IMR-90 (cell line): ENCODE results near the gene MLIP. TPM values are rescaled to one million over a fixed set of nuclear protein-coding genes. Genes with fewer than 3 reads are reported as not detected.

Experiments
- ATAC-seq: fragments of 200-7000 bp; cut with Tn5 transposase; 2 replicates; pipeline ENCODE4 v1.9.1; 2020; ENCODE audit warnings: low read depth, mild to moderate bottlenecking, moderate library complexity
- BruUV-seq: library from RNA; stranded (reverse); fragments of 400-500 nt; replicated peaks from 2 replicates; lab custom pipeline; 2021; lab: Mats Ljungman, UMichigan
- CTCF ChIA-PET: fragments of 300-600 bp; formaldehyde crosslinking; extraction: SDS; loops from one replicate; lab custom pipeline; 2021; ENCODE audit warnings: antibody characterized with exemption; lab: Yijun Ruan, JAX
- POLR2A ChIA-PET: fragments of 300-600 bp; sonication (Branson Sonifier 250); formaldehyde crosslinking; loops from one replicate; lab custom pipeline; 2022; ENCODE audit warnings: antibody characterized with exemption; ENCODE audit not compliant: unreplicated experiment; lab: Charles Lee
- DNase-seq: peaks from one replicate; pipeline ENCODE4 v3.0.0; 2013
- H2AFZ ChIP-seq: replicated peaks from 2 replicates; pipeline ENCODE3; 2013; ENCODE audit warnings: low read length, mild to moderate bottlenecking; ENCODE audit not compliant: poor library complexity
- H2AK5ac ChIP-seq: 2 replicates; pipeline ENCODE4 v1.6.1; 2013; ENCODE audit warnings: low read depth, low read length, inconsistent platforms
- H2AK9ac ChIP-seq: replicated peaks from 2 replicates; pipeline ENCODE3; 2013; ENCODE audit warnings: mild to moderate bottlenecking, low read depth, low read length, moderate library complexity; ENCODE audit not compliant: poor library complexity
- H2BK120ac ChIP-seq: 2 replicates; pipeline ENCODE4 v1.6.1; 2013; ENCODE audit warnings: low read depth, low read length, inconsistent platforms
- H2BK15ac ChIP-seq: 3 replicates; pipeline ENCODE4 v1.6.1; 2013; ENCODE audit warnings: low read depth, low read length, inconsistent platforms
- H2BK20ac ChIP-seq: 2 replicates; pipeline ENCODE4 v1.6.1; 2013; ENCODE audit warnings: low read depth, mild to moderate bottlenecking, inconsistent platforms, low read length, moderate library complexity
- H2BK5ac ChIP-seq: 2 replicates; pipeline ENCODE4 v1.6.1; 2013; ENCODE audit warnings: mild to moderate bottlenecking, low read depth, low read length, inconsistent platforms; ENCODE audit not compliant: poor library complexity, severe bottlenecking
- H3K14ac ChIP-seq: replicated peaks from 2 replicates; pipeline ENCODE4 v1.6.1; 2013; ENCODE audit warnings: low read depth, low read length, inconsistent platforms
- H3K18ac ChIP-seq: 2 replicates; pipeline ENCODE4 v1.6.1; 2013; ENCODE audit warnings: low read depth, low read length, control low read depth
- H3K23ac ChIP-seq: 2 replicates; pipeline ENCODE4 v1.6.1; 2013; ENCODE audit warnings: low read depth, low read length, inconsistent platforms
- H3K27ac ChIP-seq: 2 replicates; pipeline ENCODE4 v1.5.1; 2013; ENCODE audit warnings: mild to moderate bottlenecking, control low read depth, low read length; ENCODE audit not compliant: insufficient read depth
- H3K27me3 ChIP-seq: 2 replicates; pipeline ENCODE4 v1.6.1; 2013; ENCODE audit warnings: low read length; ENCODE audit not compliant: control insufficient read depth, insufficient read depth
- H3K36me3 ChIP-seq: 2 replicates; pipeline ENCODE4 v1.6.1; 2013; ENCODE audit warnings: low read length, mixed read lengths; ENCODE audit not compliant: control insufficient read depth, insufficient read depth
- H3K4ac ChIP-seq: 2 replicates; pipeline ENCODE4 v1.6.1; 2013; ENCODE audit warnings: low read depth, low read length, inconsistent platforms
- H3K4me1 ChIP-seq: 2 replicates; pipeline ENCODE4 v1.6.1; 2013; ENCODE audit warnings: low read length, mixed read lengths; ENCODE audit not compliant: control insufficient read depth, insufficient read depth
- H3K4me2 ChIP-seq: 2 replicates; pipeline ENCODE4 v1.6.1; 2013; ENCODE audit warnings: low read depth, mild to moderate bottlenecking, control low read depth, low read length, moderate library complexity
- H3K4me3 ChIP-seq: 2 replicates; pipeline ENCODE4 v1.5.1; 2013; ENCODE audit warnings: low read depth, mild to moderate bottlenecking, control low read depth, low read length, moderate library complexity; ENCODE audit not compliant: insufficient read depth
- H3K56ac ChIP-seq: 2 replicates; pipeline ENCODE4 v1.6.1; 2013; ENCODE audit warnings: low read length, inconsistent platforms; ENCODE audit not compliant: insufficient read depth; ENCODE audit errors: extremely low read depth
- H3K79me1 ChIP-seq, 2 experiments: 2 replicates each; pipeline ENCODE4 v1.6.1; 2013; ENCODE audit warnings: low read length in 2 of 2, inconsistent platforms in 1 of 2, low read depth in 1 of 2
- H3K9ac ChIP-seq: 2 replicates; pipeline ENCODE4 v1.6.1; 2013; ENCODE audit warnings: low read depth, low read length, control low read depth
- H3K9me1 ChIP-seq: 2 replicates; pipeline ENCODE4 v1.6.1; 2013; ENCODE audit warnings: low read length, inconsistent platforms; ENCODE audit not compliant: insufficient read depth
- H3K9me3 ChIP-seq: 2 replicates; pipeline ENCODE4 v1.6.1; 2013; ENCODE audit warnings: low read length; ENCODE audit not compliant: control insufficient read depth, insufficient read depth
- H4K20me1 ChIP-seq: 2 replicates; pipeline ENCODE4 v1.6.1; 2013; ENCODE audit warnings: low read length, inconsistent platforms; ENCODE audit not compliant: insufficient read depth
- H4K5ac ChIP-seq: 2 replicates; pipeline ENCODE4 v1.6.1; 2013; ENCODE audit warnings: mild to moderate bottlenecking, low read depth, low read length, control low read depth
- H4K8ac ChIP-seq, 2 experiments: 2 replicates each; pipeline ENCODE4 v1.6.1; 2013; ENCODE audit warnings: low read depth in 2 of 2, low read length in 2 of 2, control low read depth in 1 of 2, inconsistent platforms in 1 of 2
- H4K91ac ChIP-seq: 2 replicates; pipeline ENCODE4 v1.6.1; 2013; ENCODE audit warnings: low read depth, low read length, inconsistent platforms; ENCODE audit not compliant: insufficient read depth
- BHLHE40 ChIP-seq: fragments of 150-350 bp; IDR thresholded peaks from 2 replicates; pipeline ENCODE4 v1.6.1; 2016; ENCODE audit warnings: mild to moderate bottlenecking, low read depth, low read length
- CEBPB ChIP-seq: IDR thresholded peaks from 2 replicates; pipeline ENCODE4 v1.6.1; 2012; ENCODE audit warnings: low read depth, low read length, improper control_type of control experiment
- CHD1 ChIP-seq: IDR thresholded peaks from 2 replicates; pipeline ENCODE4 v1.6.1; 2012; ENCODE audit warnings: low read depth, low read length, improper control_type of control experiment
- ELK1 ChIP-seq: fragments of 150-350 bp; IDR thresholded peaks from 2 replicates; pipeline ENCODE4 v1.6.1; 2016; ENCODE audit warnings: low read depth, mild to moderate bottlenecking, low read length, moderate library complexity, borderline replicate concordance
- FOS ChIP-seq: fragments of 150-350 bp; IDR thresholded peaks from 2 replicates; pipeline ENCODE4 v1.6.1; 2016; ENCODE audit warnings: low read depth, low read length
- MAFK ChIP-seq: IDR thresholded peaks from 2 replicates; pipeline ENCODE4 v1.6.1; 2012; ENCODE audit warnings: low read depth, low read length, improper control_type of control experiment
- MAZ ChIP-seq: IDR thresholded peaks from 2 replicates; pipeline ENCODE4 v1.6.1; 2012; ENCODE audit warnings: low read depth, mild to moderate bottlenecking, low read length, improper control_type of control experiment, moderate library complexity, borderline replicate concordance
- MXI1 ChIP-seq: IDR thresholded peaks from 2 replicates; pipeline ENCODE4 v1.6.1; 2012; ENCODE audit warnings: low read depth, mild to moderate bottlenecking, low read length, moderate library complexity, borderline replicate concordance
- NFE2L2 ChIP-seq: fragments of 150-350 bp; IDR thresholded peaks from 2 replicates; pipeline ENCODE4 v1.6.1; 2016; ENCODE audit warnings: low read depth, mild to moderate bottlenecking, low read length
- POLR2A ChIP-seq: IDR thresholded peaks from 2 replicates; pipeline ENCODE4 v1.6.1; 2012; ENCODE audit warnings: mild to moderate bottlenecking, low read depth, low read length
- RAD21 ChIP-seq: IDR thresholded peaks from 2 replicates; pipeline ENCODE4 v1.6.1; 2012; ENCODE audit warnings: low read length, improper control_type of control experiment
- RCOR1 ChIP-seq: IDR thresholded peaks from 2 replicates; pipeline ENCODE4 v1.6.1; 2012; ENCODE audit warnings: mild to moderate bottlenecking, low read length, improper control_type of control experiment; ENCODE audit not compliant: insufficient replicate concordance
- RFX5 ChIP-seq: IDR thresholded peaks from 2 replicates; pipeline ENCODE4 v1.8.0; 2012; ENCODE audit warnings: low read depth, mild to moderate bottlenecking, low read length, moderate library complexity
- SMC3 ChIP-seq: fragments of 150-350 bp; IDR thresholded peaks from 2 replicates; pipeline ENCODE4 v1.6.1; 2016; ENCODE audit warnings: low read depth, mild to moderate bottlenecking, antibody characterized with exemption, low read length, moderate library complexity
- USF2 ChIP-seq: fragments of 150-350 bp; IDR thresholded peaks from 2 replicates; pipeline ENCODE4 v1.6.1; 2017; ENCODE audit warnings: mild to moderate bottlenecking, antibody characterized with exemption, low read length, low read depth
- WGBS, 2 experiments: methylation state at CpG; one replicate each; pipeline versions ENCODE4 v1.1.5 to v1.1.7; 2013; ENCODE audit warnings: missing lambda C conversion rate in 2 of 2; ENCODE audit not compliant: insufficient read length in 1 of 2; ENCODE audit errors: extremely low coverage in 2 of 2; 5-methylcytosine and 5-hydroxymethylcytosine counted together
- dilution Hi-C: fragments of 300-500 bp; cut with HindIII; formaldehyde crosslinking; loops from one replicate; pipeline ENCODE4 v1.14.3; 2018; ENCODE audit warnings: low sequenced_read_pairs; ENCODE audit not compliant: unreplicated experiment
- in situ Hi-C: fragments of 300-500 bp; cut with MboI; formaldehyde crosslinking; loops from 3 replicates; pipeline ENCODE4 v1.14.3; 2019; ENCODE audit warnings: low sequenced_read_pairs, inconsistent platforms, mixed read lengths
- intact Hi-C: fragments of 100-400 bp; cut with micrococcal nuclease; formaldehyde crosslinking; loops from 2 replicates; pipeline ENCODE4 v1.10.0; 2022
- polyA plus RNA-seq, 3 experiments: library from polyadenylated mRNA; depleted of rRNA; stranded (reverse); fragments of >200 nt; gene quantifications; 2 replicates each; pipeline ENCODE4 v1.2.3, GENCODE V29; 2012; ENCODE audit warnings: low replicate concordance in 1 of 3
- total RNA-seq: library from RNA; depleted of rRNA; stranded (reverse); fragments of >200 nt; gene quantifications from 2 replicates; pipeline ENCODE4 v1.2.3, GENCODE V29; 2012
- TF ChIP-seq, protein P1 (sequence below): conservative IDR thresholded peaks from 2 replicates; pipeline ENCODE4 v1.5.1; 2012; ENCODE audit warnings: mild to moderate bottlenecking, low read depth, low read length, improper control_type of control experiment

MLIP gene
- total and polyA plus RNA-seq, 2 of the 4 experiments (the other 2 are of a cell fraction): not detected

- BruUV-seq: no TSS peak
Observed at GRCh38 chr6:54192993-54193392, 81.8 kb downstream of the MLIP start.

More at GRCh38 chr6:54192993-54193392, 81.8 kb downstream of the MLIP start:
- H4K91ac ChIP-seq: no peak overlapping the region
- no CpG with 5 or more reads among the region's 3 CpGs for WGBS, 2 experiments
- dilution Hi-C loops: no loop called here
- no peak overlapping the region for H2AK5ac ChIP-seq
- H3K9me3 ChIP-seq: no peaks in the 10 kb centered on the region
- H3K4ac ChIP-seq: no peak overlapping the region
- intact Hi-C loops: no loop called here
- no peaks in the 10 kb centered on the region for H3K9me1 ChIP-seq
- in situ Hi-C loops: no loop called here
- H2BK5ac ChIP-seq: no peak overlapping the region
- H3K56ac ChIP-seq: no peak overlapping the region
- H3K14ac ChIP-seq: 0 out of 2 replicates have a peak overlapping the region, but pooled peaks have one; percentile 41
- no peak overlapping the region for H2BK20ac ChIP-seq
- H4K5ac ChIP-seq: no peak overlapping the region
- H4K20me1 ChIP-seq: no peaks in the 10 kb centered on the region
- H3K4me2 ChIP-seq: peak overlapping the region; percentile 28; the same call in 1 of the 2 replicates
- no peak overlapping the region for H3K23ac ChIP-seq
- TF ChIP-seq MAFK (no peak), MAZ (no peak), BHLHE40 (no peak), RFX5 (no peak), RAD21 (no peak), ELK1 (no peak), USF2 (no peak), RCOR1 (no peak), CHD1 (no peak), FOS (no peak), SMC3 (no peak), POLR2A (no peak), MXI1 (no peak), NFE2L2 (no peak), CEBPB (no peak)
- TF ChIP-seq, protein P1, sequence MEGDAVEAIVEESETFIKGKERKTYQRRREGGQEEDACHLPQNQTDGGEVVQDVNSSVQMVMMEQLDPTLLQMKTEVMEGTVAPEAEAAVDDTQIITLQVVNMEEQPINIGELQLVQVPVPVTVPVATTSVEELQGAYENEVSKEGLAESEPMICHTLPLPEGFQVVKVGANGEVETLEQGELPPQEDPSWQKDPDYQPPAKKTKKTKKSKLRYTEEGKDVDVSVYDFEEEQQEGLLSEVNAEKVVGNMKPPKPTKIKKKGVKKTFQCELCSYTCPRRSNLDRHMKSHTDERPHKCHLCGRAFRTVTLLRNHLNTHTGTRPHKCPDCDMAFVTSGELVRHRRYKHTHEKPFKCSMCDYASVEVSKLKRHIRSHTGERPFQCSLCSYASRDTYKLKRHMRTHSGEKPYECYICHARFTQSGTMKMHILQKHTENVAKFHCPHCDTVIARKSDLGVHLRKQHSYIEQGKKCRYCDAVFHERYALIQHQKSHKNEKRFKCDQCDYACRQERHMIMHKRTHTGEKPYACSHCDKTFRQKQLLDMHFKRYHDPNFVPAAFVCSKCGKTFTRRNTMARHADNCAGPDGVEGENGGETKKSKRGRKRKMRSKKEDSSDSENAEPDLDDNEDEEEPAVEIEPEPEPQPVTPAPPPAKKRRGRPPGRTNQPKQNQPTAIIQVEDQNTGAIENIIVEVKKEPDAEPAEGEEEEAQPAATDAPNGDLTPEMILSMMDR: no peak
- H2AK9ac ChIP-seq: no peak overlapping the region
- no peaks in the 10 kb centered on the region for H3K36me3 ChIP-seq
- no peak overlapping the region for H3K4me3 ChIP-seq
- H2BK15ac ChIP-seq: no peak overlapping the region
- no peak overlapping the region for H3K18ac ChIP-seq
- no peak overlapping the region for H2AFZ ChIP-seq
- ChIA-PET CTCF (no interaction called here), POLR2A (no interaction called here)
- H3K27ac ChIP-seq: no peak overlapping the region
- H3K9ac ChIP-seq: no peak overlapping the region
- no peak for ATAC-seq
- no peaks in the 10 kb centered on the region for H3K79me1 ChIP-seq
- no peak overlapping the region for H2BK120ac ChIP-seq
- no peak for DNase-seq
- no peak overlapping the region for H4K8ac ChIP-seq
- peaks cover 4% of the 10 kb centered on the region; the same call in 1 of the 2 replicates for H3K4me1 ChIP-seq
- no peaks in the 10 kb centered on the region for H3K27me3 ChIP-seq
